GM12801 (cell line): ENCODE results near the gene VANGL1.

Source experiments
- CTCF ChIP-seq: IDR thresholded peaks from one replicate; pipeline ENCODE4 v1.5.1; 2011; ENCODE audit warnings: control low read depth; ENCODE audit not compliant: insufficient read length; ENCODE audit errors: extremely low read depth

Gene VANGL1

GRCh38 chr1:115654663-115655305, 13.0 kb downstream of the VANGL1 start:
- no peak for TF ChIP-seq CTCF

DNA sequence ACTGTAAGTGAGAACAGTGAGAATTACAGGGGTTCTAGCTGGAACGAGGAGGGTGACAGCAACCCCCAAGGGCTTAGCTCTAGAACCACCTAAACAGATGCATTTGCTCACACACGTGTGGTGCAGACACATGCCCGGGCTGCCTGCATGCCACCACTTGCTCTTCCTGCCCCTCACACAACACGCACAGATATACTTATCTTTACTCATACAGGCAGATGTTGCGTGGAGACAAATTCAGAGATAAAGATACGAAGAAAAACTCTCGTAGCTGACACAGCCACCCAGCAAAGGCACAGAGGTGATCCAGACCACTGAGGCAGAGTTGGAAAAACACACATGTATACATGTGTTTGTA, 13.5 kb downstream of the VANGL1 start:
- TF ChIP-seq CTCF, result no peak

- no peak for TF ChIP-seq CTCF
These were observed 14.1 kb downstream of the VANGL1 start for GRCh38 chr1:115655916-115656315.

- no peak for TF ChIP-seq CTCF
These were observed 14.8 kb downstream of the VANGL1 start for GRCh38 chr1:115656461-115657077.

GRCh38 chr1:115658646-115659045, 16.9 kb downstream of the VANGL1 start:
- no peak for TF ChIP-seq CTCF

- TF ChIP-seq CTCF, result no peak
These were observed 18.4 kb downstream of the VANGL1 start for GRCh38 chr1:115660151-115660550.

DNA sequence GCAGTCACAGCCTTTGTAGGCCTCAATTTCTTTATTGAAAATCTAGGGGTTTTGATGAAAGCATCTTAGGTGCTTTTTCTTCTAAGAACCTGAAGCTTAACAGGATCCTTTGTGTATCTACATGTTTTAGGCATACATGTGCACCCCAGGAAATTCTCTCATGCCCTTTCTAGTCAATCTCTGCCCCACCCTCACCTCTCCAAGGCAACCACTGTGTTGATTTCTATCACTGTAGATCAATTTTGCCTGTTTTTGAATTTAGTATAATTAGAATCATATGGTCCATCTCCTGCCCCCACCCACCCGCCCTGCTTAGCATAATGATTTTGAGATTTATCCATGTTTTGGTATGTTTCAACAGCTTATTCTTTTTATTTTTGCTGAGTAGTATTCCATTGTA, 19.4 kb downstream of the VANGL1 start:
- TF ChIP-seq CTCF, result no peak
